IMR-90 (cell line): ENCODE results near the gene PPP1R12C. TPM values are rescaled to one million over a fixed set of nuclear protein-coding genes. Genes with fewer than 3 reads are reported as not detected.

Experiments
- ATAC-seq: fragments of 200-7000 bp; cut with Tn5 transposase; 2 replicates; pipeline ENCODE4 v1.9.1; 2020; ENCODE audit warnings: low read depth, mild to moderate bottlenecking, moderate library complexity
- BruUV-seq: library from RNA; stranded (reverse); fragments of 400-500 nt; replicated peaks from 2 replicates; lab custom pipeline; 2021; lab: Mats Ljungman, UMichigan
- CTCF ChIA-PET: fragments of 300-600 bp; formaldehyde crosslinking; extraction: SDS; loops from one replicate; lab custom pipeline; 2021; ENCODE audit warnings: antibody characterized with exemption; lab: Yijun Ruan, JAX
- POLR2A ChIA-PET: fragments of 300-600 bp; sonication (Branson Sonifier 250); formaldehyde crosslinking; loops from one replicate; lab custom pipeline; 2022; ENCODE audit warnings: antibody characterized with exemption; ENCODE audit not compliant: unreplicated experiment; lab: Charles Lee
- DNase-seq: peaks from one replicate; pipeline ENCODE4 v3.0.0; 2013
- H2AFZ ChIP-seq: replicated peaks from 2 replicates; pipeline ENCODE3; 2013; ENCODE audit warnings: low read length, mild to moderate bottlenecking; ENCODE audit not compliant: poor library complexity
- H2AK5ac ChIP-seq: 2 replicates; pipeline ENCODE4 v1.6.1; 2013; ENCODE audit warnings: low read depth, low read length, inconsistent platforms
- H2AK9ac ChIP-seq: replicated peaks from 2 replicates; pipeline ENCODE3; 2013; ENCODE audit warnings: mild to moderate bottlenecking, low read depth, low read length, moderate library complexity; ENCODE audit not compliant: poor library complexity
- H2BK120ac ChIP-seq: 2 replicates; pipeline ENCODE4 v1.6.1; 2013; ENCODE audit warnings: low read depth, low read length, inconsistent platforms
- H2BK15ac ChIP-seq: 3 replicates; pipeline ENCODE4 v1.6.1; 2013; ENCODE audit warnings: low read depth, low read length, inconsistent platforms
- H2BK20ac ChIP-seq: 2 replicates; pipeline ENCODE4 v1.6.1; 2013; ENCODE audit warnings: low read depth, mild to moderate bottlenecking, inconsistent platforms, low read length, moderate library complexity
- H2BK5ac ChIP-seq: 2 replicates; pipeline ENCODE4 v1.6.1; 2013; ENCODE audit warnings: mild to moderate bottlenecking, low read depth, low read length, inconsistent platforms; ENCODE audit not compliant: poor library complexity, severe bottlenecking
- H3K14ac ChIP-seq: replicated peaks from 2 replicates; pipeline ENCODE4 v1.6.1; 2013; ENCODE audit warnings: low read depth, low read length, inconsistent platforms
- H3K18ac ChIP-seq: 2 replicates; pipeline ENCODE4 v1.6.1; 2013; ENCODE audit warnings: low read depth, low read length, control low read depth
- H3K23ac ChIP-seq: 2 replicates; pipeline ENCODE4 v1.6.1; 2013; ENCODE audit warnings: low read depth, low read length, inconsistent platforms
- H3K27ac ChIP-seq: 2 replicates; pipeline ENCODE4 v1.5.1; 2013; ENCODE audit warnings: mild to moderate bottlenecking, control low read depth, low read length; ENCODE audit not compliant: insufficient read depth
- H3K27me3 ChIP-seq: 2 replicates; pipeline ENCODE4 v1.6.1; 2013; ENCODE audit warnings: low read length; ENCODE audit not compliant: control insufficient read depth, insufficient read depth
- H3K36me3 ChIP-seq: 2 replicates; pipeline ENCODE4 v1.6.1; 2013; ENCODE audit warnings: low read length, mixed read lengths; ENCODE audit not compliant: control insufficient read depth, insufficient read depth
- H3K4ac ChIP-seq: 2 replicates; pipeline ENCODE4 v1.6.1; 2013; ENCODE audit warnings: low read depth, low read length, inconsistent platforms
- H3K4me1 ChIP-seq: 2 replicates; pipeline ENCODE4 v1.6.1; 2013; ENCODE audit warnings: low read length, mixed read lengths; ENCODE audit not compliant: control insufficient read depth, insufficient read depth
- H3K4me2 ChIP-seq: 2 replicates; pipeline ENCODE4 v1.6.1; 2013; ENCODE audit warnings: low read depth, mild to moderate bottlenecking, control low read depth, low read length, moderate library complexity
- H3K4me3 ChIP-seq: 2 replicates; pipeline ENCODE4 v1.5.1; 2013; ENCODE audit warnings: low read depth, mild to moderate bottlenecking, control low read depth, low read length, moderate library complexity; ENCODE audit not compliant: insufficient read depth
- H3K56ac ChIP-seq: 2 replicates; pipeline ENCODE4 v1.6.1; 2013; ENCODE audit warnings: low read length, inconsistent platforms; ENCODE audit not compliant: insufficient read depth; ENCODE audit errors: extremely low read depth
- H3K79me1 ChIP-seq, 2 experiments: 2 replicates each; pipeline ENCODE4 v1.6.1; 2013; ENCODE audit warnings: low read length in 2 of 2, inconsistent platforms in 1 of 2, low read depth in 1 of 2
- H3K9ac ChIP-seq: 2 replicates; pipeline ENCODE4 v1.6.1; 2013; ENCODE audit warnings: low read depth, low read length, control low read depth
- H3K9me1 ChIP-seq: 2 replicates; pipeline ENCODE4 v1.6.1; 2013; ENCODE audit warnings: low read length, inconsistent platforms; ENCODE audit not compliant: insufficient read depth
- H3K9me3 ChIP-seq: 2 replicates; pipeline ENCODE4 v1.6.1; 2013; ENCODE audit warnings: low read length; ENCODE audit not compliant: control insufficient read depth, insufficient read depth
- H4K20me1 ChIP-seq: 2 replicates; pipeline ENCODE4 v1.6.1; 2013; ENCODE audit warnings: low read length, inconsistent platforms; ENCODE audit not compliant: insufficient read depth
- H4K5ac ChIP-seq: 2 replicates; pipeline ENCODE4 v1.6.1; 2013; ENCODE audit warnings: mild to moderate bottlenecking, low read depth, low read length, control low read depth
- H4K8ac ChIP-seq, 2 experiments: 2 replicates each; pipeline ENCODE4 v1.6.1; 2013; ENCODE audit warnings: low read depth in 2 of 2, low read length in 2 of 2, control low read depth in 1 of 2, inconsistent platforms in 1 of 2
- H4K91ac ChIP-seq: 2 replicates; pipeline ENCODE4 v1.6.1; 2013; ENCODE audit warnings: low read depth, low read length, inconsistent platforms; ENCODE audit not compliant: insufficient read depth
- BHLHE40 ChIP-seq: fragments of 150-350 bp; IDR thresholded peaks from 2 replicates; pipeline ENCODE4 v1.6.1; 2016; ENCODE audit warnings: mild to moderate bottlenecking, low read depth, low read length
- CEBPB ChIP-seq: IDR thresholded peaks from 2 replicates; pipeline ENCODE4 v1.6.1; 2012; ENCODE audit warnings: low read depth, low read length, improper control_type of control experiment
- CHD1 ChIP-seq: IDR thresholded peaks from 2 replicates; pipeline ENCODE4 v1.6.1; 2012; ENCODE audit warnings: low read depth, low read length, improper control_type of control experiment
- CTCF ChIP-seq: conservative IDR thresholded peaks from 2 replicates; pipeline ENCODE4 v1.5.1; 2012; ENCODE audit warnings: mild to moderate bottlenecking, low read depth, low read length, improper control_type of control experiment
- ELK1 ChIP-seq: fragments of 150-350 bp; IDR thresholded peaks from 2 replicates; pipeline ENCODE4 v1.6.1; 2016; ENCODE audit warnings: low read depth, mild to moderate bottlenecking, low read length, moderate library complexity, borderline replicate concordance
- FOS ChIP-seq: fragments of 150-350 bp; IDR thresholded peaks from 2 replicates; pipeline ENCODE4 v1.6.1; 2016; ENCODE audit warnings: low read depth, low read length
- MAFK ChIP-seq: IDR thresholded peaks from 2 replicates; pipeline ENCODE4 v1.6.1; 2012; ENCODE audit warnings: low read depth, low read length, improper control_type of control experiment
- MAZ ChIP-seq: IDR thresholded peaks from 2 replicates; pipeline ENCODE4 v1.6.1; 2012; ENCODE audit warnings: low read depth, mild to moderate bottlenecking, low read length, improper control_type of control experiment, moderate library complexity, borderline replicate concordance
- MXI1 ChIP-seq: IDR thresholded peaks from 2 replicates; pipeline ENCODE4 v1.6.1; 2012; ENCODE audit warnings: low read depth, mild to moderate bottlenecking, low read length, moderate library complexity, borderline replicate concordance
- NFE2L2 ChIP-seq: fragments of 150-350 bp; IDR thresholded peaks from 2 replicates; pipeline ENCODE4 v1.6.1; 2016; ENCODE audit warnings: low read depth, mild to moderate bottlenecking, low read length
- POLR2A ChIP-seq: IDR thresholded peaks from 2 replicates; pipeline ENCODE4 v1.6.1; 2012; ENCODE audit warnings: mild to moderate bottlenecking, low read depth, low read length
- RAD21 ChIP-seq: IDR thresholded peaks from 2 replicates; pipeline ENCODE4 v1.6.1; 2012; ENCODE audit warnings: low read length, improper control_type of control experiment
- RCOR1 ChIP-seq: IDR thresholded peaks from 2 replicates; pipeline ENCODE4 v1.6.1; 2012; ENCODE audit warnings: mild to moderate bottlenecking, low read length, improper control_type of control experiment; ENCODE audit not compliant: insufficient replicate concordance
- RFX5 ChIP-seq: IDR thresholded peaks from 2 replicates; pipeline ENCODE4 v1.8.0; 2012; ENCODE audit warnings: low read depth, mild to moderate bottlenecking, low read length, moderate library complexity
- SMC3 ChIP-seq: fragments of 150-350 bp; IDR thresholded peaks from 2 replicates; pipeline ENCODE4 v1.6.1; 2016; ENCODE audit warnings: low read depth, mild to moderate bottlenecking, antibody characterized with exemption, low read length, moderate library complexity
- USF2 ChIP-seq: fragments of 150-350 bp; IDR thresholded peaks from 2 replicates; pipeline ENCODE4 v1.6.1; 2017; ENCODE audit warnings: mild to moderate bottlenecking, antibody characterized with exemption, low read length, low read depth
- WGBS, 2 experiments: methylation state at CpG; one replicate each; pipeline versions ENCODE4 v1.1.5 to v1.1.7; 2013; ENCODE audit warnings: missing lambda C conversion rate in 2 of 2; ENCODE audit not compliant: insufficient read length in 1 of 2; ENCODE audit errors: extremely low coverage in 2 of 2; 5-methylcytosine and 5-hydroxymethylcytosine counted together
- dilution Hi-C: fragments of 300-500 bp; cut with HindIII; formaldehyde crosslinking; loops from one replicate; pipeline ENCODE4 v1.14.3; 2018; ENCODE audit warnings: low sequenced_read_pairs; ENCODE audit not compliant: unreplicated experiment
- in situ Hi-C: fragments of 300-500 bp; cut with MboI; formaldehyde crosslinking; loops from 3 replicates; pipeline ENCODE4 v1.14.3; 2019; ENCODE audit warnings: low sequenced_read_pairs, inconsistent platforms, mixed read lengths
- intact Hi-C: fragments of 100-400 bp; cut with micrococcal nuclease; formaldehyde crosslinking; loops from 2 replicates; pipeline ENCODE4 v1.10.0; 2022
- polyA plus RNA-seq, 3 experiments: library from polyadenylated mRNA; depleted of rRNA; stranded (reverse); fragments of >200 nt; gene quantifications; 2 replicates each; pipeline ENCODE4 v1.2.3, GENCODE V29; 2012; ENCODE audit warnings: low replicate concordance in 1 of 3
- total RNA-seq: library from RNA; depleted of rRNA; stranded (reverse); fragments of >200 nt; gene quantifications from 2 replicates; pipeline ENCODE4 v1.2.3, GENCODE V29; 2012

Gene PPP1R12C
- total and polyA plus RNA-seq, 2 of the 4 experiments (the other 2 are of a cell fraction) = 21.5 to 81.4 TPM

GRCh38 chr19:55078996-55079395 is 38.4 kb downstream of the PPP1R12C start:
- H4K91ac ChIP-seq = no peak overlapping the region
- no peak overlapping the region for H3K23ac ChIP-seq
- H2BK20ac ChIP-seq = no peak overlapping the region
- ATAC-seq (no peak), DNase-seq (no peak)
- ChIA-PET POLR2A (no interaction called here), CTCF (no interaction called here)
- no peak overlapping the region for H3K56ac ChIP-seq
- H3K4me3 ChIP-seq = no peak overlapping the region
- H4K20me1 ChIP-seq = no peaks in the 10 kb centered on the region
- no peak overlapping the region for H2BK15ac ChIP-seq
- WGBS, 2 experiments = 40% methylated on average over 1 of the region's 5 CpGs; no CpG with 5 or more reads in 1 of the 2 experiments
- in situ Hi-C loops (no loop called here), intact Hi-C loops (no loop called here), dilution Hi-C loops (no loop called here)
- H4K8ac ChIP-seq = no peak overlapping the region
- H2AK5ac ChIP-seq = no peak overlapping the region
- H2BK120ac ChIP-seq = no peak overlapping the region
- H2BK5ac ChIP-seq = no peak overlapping the region
- H3K18ac ChIP-seq = no peak overlapping the region
- H3K36me3 ChIP-seq = no peaks in the 10 kb centered on the region
- H3K4ac ChIP-seq = no peak overlapping the region
- peaks cover 58% of the 10 kb centered on the region for H3K27me3 ChIP-seq
- H3K9me3 ChIP-seq = peaks cover 7% of the 10 kb centered on the region; the same call in 1 of the 2 replicates
- no peak overlapping the region for H4K5ac ChIP-seq
- H2AFZ ChIP-seq = no peak overlapping the region
- peaks cover 4% of the 10 kb centered on the region; the same call in 1 of the 2 replicates for H3K9me1 ChIP-seq
- no peak overlapping the region for H3K9ac ChIP-seq
- TF ChIP-seq BHLHE40 (no peak), CTCF (no peak), CEBPB (no peak), FOS (no peak), POLR2A (no peak), MAZ (no peak), ELK1 (no peak), RAD21 (no peak), CHD1 (no peak), RCOR1 (no peak), MXI1 (no peak), MAFK (no peak), USF2 (no peak), SMC3 (no peak), RFX5 (no peak), NFE2L2 (no peak)
- no peak overlapping the region for H3K4me2 ChIP-seq
- BruUV-seq = no TSS peak
- no peaks in the 10 kb centered on the region for H3K79me1 ChIP-seq
- H3K27ac ChIP-seq = no peak overlapping the region
- peak overlapping the region; percentile 42 for H2AK9ac ChIP-seq
- H3K14ac ChIP-seq = no peak overlapping the region
- peaks cover 10% of the 10 kb centered on the region; the same call in 1 of the 2 replicates for H3K4me1 ChIP-seq
